ENCODE data around the gene COPE. TPM values are rescaled to one million over a fixed set of nuclear protein-coding genes. Genes with fewer than 3 reads are reported as not detected.

Gene COPE
- total RNA-seq, 1 experiment from 2014 or later: 177 TPM

DNA sequence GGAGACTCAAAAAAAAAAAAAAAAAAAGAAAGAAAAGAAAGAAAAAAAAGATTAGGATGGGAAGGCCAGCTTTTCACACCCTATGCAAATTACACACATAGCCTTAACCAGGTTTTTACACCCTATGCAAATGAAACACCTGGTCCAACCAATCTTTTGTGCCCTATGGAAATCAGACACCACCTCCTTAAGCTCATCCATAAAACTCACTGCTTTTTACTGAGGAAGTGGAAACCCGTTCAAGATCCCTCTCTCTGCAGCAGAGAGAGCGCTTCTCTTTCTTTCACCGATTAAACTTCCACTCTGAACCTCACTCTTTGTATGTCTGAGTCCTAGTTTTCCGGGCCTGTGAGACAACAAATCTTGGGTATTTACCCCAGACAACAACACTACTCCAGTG, 47.1 kb upstream of the COPE start:
- ATAC-seq (no peak), DNase-seq (ENCODE audit: low read depth, low spot score) (no peak)
- POLR2A ChIA-PET: interaction anchor here (0.6 to 0.7 kb wide), 2 partner anchors 9 to 44 kb away, joined by 4 to 7 read pairs; no protein-coding TSS in a partner anchor
- peak overlapping the region; percentile 5 for H3K27ac ChIP-seq (ENCODE audit: low read length)
- H3K4me3 ChIP-seq (ENCODE audit: low read depth in 2 of 2, low read length in 2 of 2): no peak overlapping the region
- BruUV-seq (replicated peaks): no TSS peak
- H3K4me1 ChIP-seq (ENCODE audit: control insufficient read depth, insufficient read depth, low read length): peaks cover 10% of the 10 kb centered on the region; the same call in 1 of the 2 replicates
- in situ Hi-C loops (cut with HindIII; ENCODE audit: low pct_unique_long_range_greater_than_20kb, low sequenced_read_pairs) (no loop called here), intact Hi-C loops (cut with micrococcal nuclease; ENCODE audit: unreplicated experiment) (no loop called here)
- no peaks in the 10 kb centered on the region for H3K27me3 ChIP-seq (ENCODE audit: control insufficient read depth, insufficient read depth, low read length)
- H3K9me3 ChIP-seq (ENCODE audit: control insufficient read depth, insufficient read depth, low read depth, low read length): no peaks in the 10 kb centered on the region
- H3K36me3 ChIP-seq (ENCODE audit: control insufficient read depth, insufficient read depth, low read length): no peaks in the 10 kb centered on the region
- TF ChIP-seq, protein P1, sequence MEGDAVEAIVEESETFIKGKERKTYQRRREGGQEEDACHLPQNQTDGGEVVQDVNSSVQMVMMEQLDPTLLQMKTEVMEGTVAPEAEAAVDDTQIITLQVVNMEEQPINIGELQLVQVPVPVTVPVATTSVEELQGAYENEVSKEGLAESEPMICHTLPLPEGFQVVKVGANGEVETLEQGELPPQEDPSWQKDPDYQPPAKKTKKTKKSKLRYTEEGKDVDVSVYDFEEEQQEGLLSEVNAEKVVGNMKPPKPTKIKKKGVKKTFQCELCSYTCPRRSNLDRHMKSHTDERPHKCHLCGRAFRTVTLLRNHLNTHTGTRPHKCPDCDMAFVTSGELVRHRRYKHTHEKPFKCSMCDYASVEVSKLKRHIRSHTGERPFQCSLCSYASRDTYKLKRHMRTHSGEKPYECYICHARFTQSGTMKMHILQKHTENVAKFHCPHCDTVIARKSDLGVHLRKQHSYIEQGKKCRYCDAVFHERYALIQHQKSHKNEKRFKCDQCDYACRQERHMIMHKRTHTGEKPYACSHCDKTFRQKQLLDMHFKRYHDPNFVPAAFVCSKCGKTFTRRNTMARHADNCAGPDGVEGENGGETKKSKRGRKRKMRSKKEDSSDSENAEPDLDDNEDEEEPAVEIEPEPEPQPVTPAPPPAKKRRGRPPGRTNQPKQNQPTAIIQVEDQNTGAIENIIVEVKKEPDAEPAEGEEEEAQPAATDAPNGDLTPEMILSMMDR (IDR thresholded peaks at IDR 0.05): no peak
- TF ChIP-seq TCF7L2 (IDR thresholded peaks at IDR 0.05; ENCODE audit: low read depth, low read length) (no peak), SIN3A (IDR thresholded peaks at IDR 0.05; ENCODE audit: borderline replicate concordance, insufficient read depth, low read depth, low read length) (no peak), POLR2AphosphoS5 (IDR thresholded peaks at IDR 0.05; ENCODE audit: low read depth, low read length) (no peak)
- TF ChIP-seq, protein P2, sequence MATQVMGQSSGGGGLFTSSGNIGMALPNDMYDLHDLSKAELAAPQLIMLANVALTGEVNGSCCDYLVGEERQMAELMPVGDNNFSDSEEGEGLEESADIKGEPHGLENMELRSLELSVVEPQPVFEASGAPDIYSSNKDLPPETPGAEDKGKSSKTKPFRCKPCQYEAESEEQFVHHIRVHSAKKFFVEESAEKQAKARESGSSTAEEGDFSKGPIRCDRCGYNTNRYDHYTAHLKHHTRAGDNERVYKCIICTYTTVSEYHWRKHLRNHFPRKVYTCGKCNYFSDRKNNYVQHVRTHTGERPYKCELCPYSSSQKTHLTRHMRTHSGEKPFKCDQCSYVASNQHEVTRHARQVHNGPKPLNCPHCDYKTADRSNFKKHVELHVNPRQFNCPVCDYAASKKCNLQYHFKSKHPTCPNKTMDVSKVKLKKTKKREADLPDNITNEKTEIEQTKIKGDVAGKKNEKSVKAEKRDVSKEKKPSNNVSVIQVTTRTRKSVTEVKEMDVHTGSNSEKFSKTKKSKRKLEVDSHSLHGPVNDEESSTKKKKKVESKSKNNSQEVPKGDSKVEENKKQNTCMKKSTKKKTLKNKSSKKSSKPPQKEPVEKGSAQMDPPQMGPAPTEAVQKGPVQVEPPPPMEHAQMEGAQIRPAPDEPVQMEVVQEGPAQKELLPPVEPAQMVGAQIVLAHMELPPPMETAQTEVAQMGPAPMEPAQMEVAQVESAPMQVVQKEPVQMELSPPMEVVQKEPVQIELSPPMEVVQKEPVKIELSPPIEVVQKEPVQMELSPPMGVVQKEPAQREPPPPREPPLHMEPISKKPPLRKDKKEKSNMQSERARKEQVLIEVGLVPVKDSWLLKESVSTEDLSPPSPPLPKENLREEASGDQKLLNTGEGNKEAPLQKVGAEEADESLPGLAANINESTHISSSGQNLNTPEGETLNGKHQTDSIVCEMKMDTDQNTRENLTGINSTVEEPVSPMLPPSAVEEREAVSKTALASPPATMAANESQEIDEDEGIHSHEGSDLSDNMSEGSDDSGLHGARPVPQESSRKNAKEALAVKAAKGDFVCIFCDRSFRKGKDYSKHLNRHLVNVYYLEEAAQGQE (IDR thresholded peaks at IDR 0.05; ENCODE audit: insufficient read depth in 1 of 2, low read depth in 2 of 2, low read length in 1 of 2): no peak
- CTCF ChIA-PET: interaction anchor here (0.7 kb wide), 1 partner anchor 21 kb away, joined by 9 read pairs; no protein-coding TSS in a partner anchor

DNA sequence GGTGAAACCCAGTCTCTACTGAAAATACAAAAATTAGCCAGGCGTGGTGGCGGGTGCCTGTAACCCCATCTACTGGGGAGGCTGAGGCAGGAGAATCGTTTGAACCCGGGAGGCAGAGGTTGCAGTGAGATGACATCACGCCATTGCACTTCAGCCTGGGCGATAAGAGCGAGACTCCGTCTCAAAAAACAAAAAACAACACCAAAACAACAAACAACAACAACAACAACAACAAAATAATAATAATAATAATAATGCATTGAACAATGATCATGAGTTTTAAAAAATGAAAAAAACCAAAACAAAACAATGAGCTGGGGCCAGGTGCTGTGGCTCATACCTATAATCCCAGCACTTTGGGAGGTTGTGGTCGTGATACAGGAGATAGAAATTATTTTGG, 44.9 kb upstream of the COPE start:
- Histone ChIP-seq H3K9me3 (ENCODE audit: control insufficient read depth, insufficient read depth, low read depth, low read length) (no peaks in the 10 kb centered on the region), H3K4me3 (ENCODE audit: low read depth in 2 of 2, low read length in 2 of 2) (no peak overlapping the region), H3K27ac (ENCODE audit: low read length) (no peak overlapping the region), H3K4me1 (ENCODE audit: control insufficient read depth, insufficient read depth, low read length) (peaks cover 7% of the 10 kb centered on the region; the same call in 1 of the 2 replicates), H3K27me3 (ENCODE audit: control insufficient read depth, insufficient read depth, low read length) (no peaks in the 10 kb centered on the region), H3K36me3 (ENCODE audit: control insufficient read depth, insufficient read depth, low read length) (no peaks in the 10 kb centered on the region)
- CTCF ChIA-PET: no interaction called here
- ATAC-seq: no peak
- in situ Hi-C loops (cut with HindIII; ENCODE audit: low pct_unique_long_range_greater_than_20kb, low sequenced_read_pairs): no loop called here
- TF ChIP-seq POLR2AphosphoS5 (IDR thresholded peaks at IDR 0.05; ENCODE audit: low read depth, low read length) (no peak), SIN3A (IDR thresholded peaks at IDR 0.05; ENCODE audit: borderline replicate concordance, insufficient read depth, low read depth, low read length) (no peak), TCF7L2 (IDR thresholded peaks at IDR 0.05; ENCODE audit: low read depth, low read length) (no peak)
- TF ChIP-seq, protein P2 (IDR thresholded peaks at IDR 0.05; ENCODE audit: insufficient read depth in 1 of 2, low read depth in 2 of 2, low read length in 1 of 2): no peak
- TF ChIP-seq, protein P1 (IDR thresholded peaks at IDR 0.05): no peak
- intact Hi-C loops (cut with micrococcal nuclease; ENCODE audit: unreplicated experiment): no loop called here
- BruUV-seq (replicated peaks): no TSS peak
- DNase-seq (ENCODE audit: low read depth, low spot score): no peak
- POLR2A ChIA-PET: no interaction called here

Data from Panc1 (cell line).